ENCODE data around the gene PGBD4.

PGBD4 gene

DNA sequence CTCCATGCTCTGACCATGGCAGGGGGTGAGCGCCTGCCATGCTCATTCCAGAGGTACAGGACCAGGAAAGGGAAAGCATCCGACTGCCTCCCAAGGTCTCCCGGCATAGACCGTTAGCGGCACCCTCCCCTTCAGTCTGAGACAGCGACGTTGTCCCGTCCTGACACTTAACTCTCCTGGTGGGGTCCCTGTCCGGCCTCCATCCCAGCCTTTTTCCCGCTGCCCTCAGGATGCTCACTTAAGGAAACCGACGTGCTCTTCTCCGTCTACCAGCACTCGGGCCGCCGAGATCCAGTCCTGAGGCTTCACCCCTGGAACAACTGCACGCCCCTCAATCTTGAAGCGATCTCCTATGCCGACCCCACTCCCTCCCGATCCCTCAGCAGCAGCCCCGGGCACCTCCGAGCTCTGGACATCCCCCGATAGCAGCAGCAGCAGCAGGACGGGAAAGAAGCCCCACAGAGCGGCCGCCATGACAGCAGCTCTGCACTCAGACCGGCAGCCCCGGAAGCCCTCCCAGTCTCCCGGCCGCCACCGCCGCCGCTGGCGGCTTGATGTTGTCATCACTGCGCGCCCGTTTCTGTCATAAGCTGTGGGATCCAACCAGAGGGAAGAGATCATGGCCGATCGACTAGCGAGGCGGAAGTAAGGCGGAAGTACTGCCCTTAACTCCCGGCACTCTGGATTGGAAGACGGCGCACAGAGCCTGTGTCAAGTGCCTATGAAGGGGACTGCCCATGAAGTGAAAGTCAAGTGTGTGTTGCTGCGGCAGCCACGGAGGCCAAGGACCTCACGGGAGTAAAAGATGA is at the start of gene PGBD4, which contains the start of gene EMC7:
TSS of gene PGBD4 (plus strand) at position 718 of the 809 bp plus-strand sequence. CDS start 449 bp downstream, outside the sequence.
TSS of gene EMC7 (minus strand) at position 497 of the 809 bp plus-strand sequence. CDS start at position 474, 23 bp downstream.
- DNase-seq (ENCODE audit: low read depth, low spot score), result peak; percentile 100

DNA sequence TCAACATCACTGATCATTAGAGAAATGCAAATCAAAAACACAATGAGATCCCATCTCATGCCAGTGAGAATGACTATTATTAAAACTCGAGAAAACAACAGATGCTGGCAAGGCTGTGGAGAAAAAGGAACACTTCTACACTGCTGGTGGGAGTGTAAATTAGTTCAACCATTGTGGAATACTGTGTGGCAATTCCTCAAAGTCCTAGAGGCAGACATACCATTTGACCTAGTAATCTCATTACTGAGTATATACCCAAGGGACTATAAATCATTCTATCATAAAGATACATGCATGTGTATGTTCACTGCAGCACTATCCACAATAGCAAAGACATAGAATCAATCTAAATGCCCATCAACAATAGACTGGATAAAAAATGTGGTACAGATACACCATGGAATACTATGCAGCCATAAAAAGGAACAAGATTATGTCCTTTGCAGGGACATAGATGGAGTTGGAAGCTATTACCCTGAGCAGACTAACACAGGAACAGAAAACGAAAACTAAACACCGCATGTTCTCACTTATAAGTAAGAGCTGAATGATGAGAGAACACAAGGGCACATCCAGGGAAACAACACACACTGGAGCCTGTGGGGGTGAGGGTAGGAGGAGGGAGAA is 47.7 kb upstream of the PGBD4 start:
- no peak for DNase-seq (ENCODE audit: low read depth, low spot score)

DNA sequence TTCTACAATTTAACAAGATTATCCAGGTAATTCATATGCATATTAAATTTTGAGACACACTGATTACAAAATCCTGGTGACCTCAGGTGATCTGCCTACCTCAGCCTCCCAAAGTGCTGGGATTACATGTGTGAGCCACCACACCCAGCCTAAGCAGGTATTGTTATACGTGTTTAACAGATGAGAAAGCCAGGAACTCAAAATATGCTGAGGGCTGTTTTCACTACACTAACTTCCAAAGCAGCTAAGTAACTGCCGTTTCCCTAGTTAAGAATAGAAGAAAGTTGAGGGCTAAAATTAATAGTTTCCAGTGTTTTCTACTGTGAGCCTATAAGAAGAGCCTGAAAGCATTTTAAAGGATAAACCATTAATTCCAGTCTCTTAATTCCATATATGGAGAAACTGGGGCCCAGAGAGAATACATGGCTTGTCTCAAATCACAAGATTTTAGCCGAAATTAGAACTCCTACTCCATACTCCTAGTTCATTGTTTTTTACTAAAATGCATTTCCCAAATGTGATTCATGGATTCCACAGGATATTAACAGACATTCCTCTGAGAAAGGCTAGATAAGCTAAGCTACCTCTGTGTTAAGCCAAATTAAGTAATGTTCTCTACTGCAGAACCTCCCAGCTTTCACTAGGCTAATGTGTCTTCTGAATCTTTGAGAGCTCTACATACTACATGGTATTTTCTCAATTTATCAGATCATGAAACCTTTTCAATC is 45.9 kb upstream of the PGBD4 start:
- DNase-seq (ENCODE audit: low read depth, low spot score), result peak; percentile 84

DNA sequence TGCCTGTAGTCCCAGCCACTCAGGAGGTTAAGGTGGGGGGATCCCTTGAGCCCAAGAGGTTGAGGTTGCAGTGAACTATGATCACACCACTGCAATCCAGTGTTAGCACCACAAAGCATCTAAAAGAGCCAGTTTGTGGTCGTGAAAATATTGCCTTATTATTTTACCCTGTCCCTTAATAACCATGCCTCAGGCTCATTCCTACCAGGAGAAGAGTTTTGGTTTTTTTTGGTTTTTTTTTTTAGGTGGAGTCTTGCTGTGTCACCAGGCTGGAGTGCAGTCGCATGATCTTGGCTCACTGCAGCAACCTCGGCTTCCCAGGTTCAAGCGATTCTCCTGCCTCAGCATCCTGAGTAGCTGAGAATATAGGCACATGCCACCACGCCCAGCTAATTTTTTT is 45.0 kb upstream of the PGBD4 start:
- peak; percentile 35 for DNase-seq (ENCODE audit: low read depth, low spot score)

DNA sequence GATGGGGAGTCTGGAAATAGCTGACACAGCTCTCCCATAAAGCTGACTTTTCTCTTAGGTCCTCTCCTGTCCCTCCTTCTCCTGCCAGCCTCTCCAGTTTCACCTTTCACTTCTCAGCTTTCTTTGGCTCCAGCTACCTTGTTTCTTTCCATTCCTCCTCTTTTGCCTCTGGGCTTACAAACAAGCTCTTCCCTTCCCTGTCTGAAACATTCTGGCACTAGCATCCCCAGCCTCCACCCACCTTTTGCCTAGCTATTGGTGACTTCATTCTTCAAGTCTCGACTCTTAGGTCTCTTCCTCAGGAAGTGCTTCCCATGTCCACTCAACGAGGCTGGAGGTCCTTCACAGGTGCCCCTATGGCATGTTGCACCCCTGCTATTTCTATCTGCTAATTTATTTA is 42.4 kb upstream of the PGBD4 start:
- DNase-seq (ENCODE audit: low read depth, low spot score), result no peak

DNA sequence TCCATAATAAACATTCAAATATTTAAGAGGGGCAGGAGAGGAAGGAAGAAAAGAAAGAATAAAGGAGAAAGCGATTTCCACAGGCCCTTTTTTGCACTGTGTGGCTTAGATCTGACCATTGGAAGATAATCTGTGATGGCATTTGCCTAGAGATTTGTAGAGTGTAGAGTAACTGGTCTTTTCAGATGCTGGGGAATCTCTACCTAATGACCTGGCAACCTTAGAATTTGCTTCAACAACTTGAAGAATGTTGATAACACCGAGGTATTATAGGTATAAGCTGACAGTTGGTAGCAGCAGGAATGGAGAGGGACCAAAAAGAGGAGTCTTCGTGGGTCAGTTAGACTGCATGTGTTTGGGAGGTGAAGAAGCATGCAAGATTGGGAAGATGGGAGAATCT is 41.9 kb upstream of the PGBD4 start:
- no peak for DNase-seq (ENCODE audit: low read depth, low spot score)

DNA sequence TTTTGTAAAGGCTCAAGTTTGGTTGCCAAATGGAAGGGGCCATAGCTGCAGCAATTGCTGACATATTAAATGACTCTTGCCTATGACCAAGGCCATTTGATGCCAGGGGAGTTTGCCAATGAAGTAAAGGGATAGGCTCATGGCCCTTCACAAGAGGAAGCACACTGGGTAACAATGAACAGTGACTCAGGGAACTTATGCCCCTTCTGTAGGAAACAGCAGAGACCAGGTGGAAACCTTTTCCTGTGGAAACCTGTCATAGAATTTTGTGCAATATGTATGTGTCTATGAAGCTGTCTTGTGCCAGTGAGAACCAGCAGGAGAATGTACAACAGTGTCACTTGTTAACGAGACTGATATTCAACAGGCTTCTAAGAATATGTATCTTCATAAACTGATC is 37.4 kb upstream of the PGBD4 start:
- DNase-seq (ENCODE audit: low read depth, low spot score), result no peak

DNA sequence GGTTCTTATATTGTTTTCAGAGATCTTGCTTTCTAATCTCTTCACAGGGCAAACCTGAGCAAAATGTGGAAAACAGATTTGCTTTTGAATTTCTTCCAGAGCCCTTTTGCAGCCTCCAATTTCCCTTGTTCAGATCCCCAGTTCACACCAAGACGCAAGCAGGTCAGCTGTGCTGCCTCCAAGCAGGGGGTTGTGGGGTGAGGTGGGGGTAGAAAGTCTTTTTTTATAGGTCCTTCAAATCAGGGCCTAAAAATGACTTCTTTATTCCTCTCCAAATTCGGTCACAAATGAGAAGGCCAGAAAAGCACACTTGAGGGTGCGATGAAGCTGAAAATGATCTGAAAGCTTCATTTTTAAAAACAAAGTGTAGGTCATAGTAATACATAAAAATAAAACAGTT is 36.6 kb upstream of the PGBD4 start:
- no peak for DNase-seq (ENCODE audit: low read depth, low spot score)

DNA sequence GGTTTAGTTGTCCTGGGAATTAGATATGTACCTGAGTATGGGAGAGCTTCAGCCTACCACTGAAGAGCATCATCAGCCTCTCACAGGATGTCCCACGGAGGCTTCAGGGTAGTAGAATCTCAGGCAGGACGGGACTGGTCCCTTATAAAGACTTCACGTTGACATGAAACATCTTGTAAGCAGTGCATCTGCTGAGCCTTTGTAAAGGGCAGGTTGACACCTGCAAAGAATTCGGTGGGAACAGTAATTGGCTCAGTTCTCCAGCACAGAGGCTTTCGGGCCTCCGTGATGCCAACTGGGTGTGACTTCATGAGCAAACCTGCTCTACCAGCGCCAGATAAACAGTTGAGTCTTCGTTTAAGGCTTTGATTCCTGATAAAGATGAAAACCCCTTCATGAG is 35.9 kb upstream of the PGBD4 start:
- no peak for DNase-seq (ENCODE audit: low read depth, low spot score)

DNA sequence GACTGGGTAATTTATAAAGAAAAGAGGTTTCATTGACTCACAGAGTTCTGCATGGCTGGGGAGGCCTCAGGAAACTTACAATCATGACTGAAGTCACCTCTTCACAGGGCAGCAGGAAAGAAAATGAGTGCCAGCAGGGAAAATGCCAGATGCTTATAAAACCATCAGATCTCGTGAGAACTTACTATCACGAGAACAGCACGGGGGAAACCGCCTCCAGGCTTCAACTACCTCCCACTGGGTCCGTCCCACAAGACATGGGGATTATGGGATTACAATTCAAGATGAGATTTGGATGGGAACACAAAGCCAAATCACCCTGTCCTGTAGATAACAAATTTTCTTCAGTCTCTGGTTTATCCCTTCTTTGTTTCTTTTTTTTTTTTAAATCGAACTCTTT is 31.9 kb upstream of the PGBD4 start:
- DNase-seq (ENCODE audit: low read depth, low spot score), result no peak

DNA sequence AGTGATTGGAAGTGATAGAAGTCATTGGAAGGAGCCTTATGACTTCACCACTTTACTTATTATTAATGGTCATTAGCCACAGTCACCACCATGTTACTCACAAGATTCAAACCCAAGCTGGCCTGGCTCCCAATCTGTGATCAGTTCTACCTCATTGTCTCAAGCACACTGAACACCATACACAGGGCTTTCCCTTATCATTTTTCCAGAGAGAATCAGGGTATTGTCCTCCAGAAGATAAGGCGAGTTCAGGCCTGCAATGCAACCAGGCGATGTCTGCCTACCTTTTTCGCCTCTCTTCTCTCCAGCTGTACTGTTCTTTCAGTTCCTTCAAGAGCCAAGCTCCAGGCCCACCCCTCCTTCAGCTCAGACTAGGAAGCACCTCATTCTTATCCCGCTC is 25.1 kb upstream of the PGBD4 start:
- no peak for DNase-seq (ENCODE audit: low read depth, low spot score)

DNA sequence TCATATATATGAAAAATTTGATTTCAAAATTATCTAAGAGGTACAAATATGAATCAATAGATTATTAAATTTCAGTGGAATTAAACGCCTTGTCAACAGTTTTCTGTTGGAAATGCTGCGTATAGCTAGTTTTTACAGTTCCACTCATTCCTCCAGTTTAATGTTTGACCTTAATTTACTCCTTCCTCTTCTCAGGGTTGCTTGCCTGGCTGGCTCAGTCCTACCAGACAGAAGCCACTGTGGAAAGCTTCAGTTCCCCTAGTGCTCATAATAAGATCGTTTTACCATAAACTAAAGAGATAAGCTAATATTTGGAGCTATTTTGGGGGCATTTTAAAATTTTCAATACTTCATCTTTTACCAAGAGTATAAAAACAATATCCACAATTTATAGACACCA is 23.0 kb upstream of the PGBD4 start:
- DNase-seq (ENCODE audit: low read depth, low spot score), result no peak

DNA sequence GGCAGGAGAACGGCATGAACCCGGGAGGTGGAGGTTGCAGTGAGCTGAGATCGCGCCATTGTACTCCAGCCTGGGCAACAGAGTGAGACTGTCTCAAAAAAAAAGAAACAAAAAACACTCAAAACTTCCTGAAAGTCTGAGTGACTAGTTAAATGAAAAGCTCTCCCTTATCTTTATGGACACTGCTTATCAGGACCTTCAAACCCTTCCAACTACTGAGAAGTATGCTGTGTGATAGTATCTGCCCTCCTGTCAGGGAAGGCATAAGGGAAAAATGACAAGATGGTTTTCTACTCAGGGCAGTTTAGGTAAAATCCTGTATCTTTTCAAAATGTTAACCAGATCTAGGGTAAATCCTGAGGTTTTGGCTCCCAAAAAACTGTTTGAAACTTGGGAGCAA is 22.0 kb upstream of the PGBD4 start:
- DNase-seq (ENCODE audit: low read depth, low spot score), result no peak

DNA sequence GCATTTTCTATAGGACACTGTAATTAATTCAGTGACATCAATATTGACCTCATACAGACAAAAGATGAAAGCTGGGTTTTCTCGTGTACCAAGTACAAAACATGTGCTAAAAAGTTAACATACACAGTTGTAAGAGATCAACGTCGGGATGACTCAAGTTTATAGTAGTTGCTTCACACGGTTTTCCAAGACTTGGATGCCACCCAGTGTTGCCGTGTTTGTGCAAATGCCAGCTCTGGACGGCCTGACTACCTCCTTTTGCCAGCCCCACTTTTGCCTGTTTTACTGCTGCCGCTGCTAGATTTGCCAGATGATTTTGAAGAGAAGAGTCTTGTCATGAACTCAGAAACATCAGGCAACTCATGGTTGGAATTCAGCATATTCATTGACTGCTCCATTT is 17.8 kb upstream of the PGBD4 start:
- peak; percentile 35 for DNase-seq (ENCODE audit: low read depth, low spot score)

DNA sequence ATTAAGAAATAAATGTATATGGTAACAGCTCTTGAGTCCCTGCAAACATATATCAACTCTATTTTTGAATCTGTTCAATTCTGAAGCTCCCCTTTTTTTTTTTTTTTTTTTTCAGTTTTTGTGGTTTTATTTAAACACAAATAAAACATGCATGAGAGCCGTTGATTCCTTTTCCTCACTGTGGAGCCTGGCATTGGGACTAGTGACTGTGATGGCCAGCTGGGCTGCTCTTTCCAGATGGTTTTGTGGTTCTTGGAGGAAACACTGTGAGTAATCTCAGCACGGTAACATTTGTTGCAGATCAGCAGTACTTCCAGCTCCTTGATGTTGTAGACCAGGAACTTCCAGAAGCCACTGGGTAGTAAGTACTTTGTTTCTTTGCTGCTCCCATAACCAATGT is 16.1 kb upstream of the PGBD4 start:
- peak; percentile 8 for DNase-seq (ENCODE audit: low read depth, low spot score)

DNA sequence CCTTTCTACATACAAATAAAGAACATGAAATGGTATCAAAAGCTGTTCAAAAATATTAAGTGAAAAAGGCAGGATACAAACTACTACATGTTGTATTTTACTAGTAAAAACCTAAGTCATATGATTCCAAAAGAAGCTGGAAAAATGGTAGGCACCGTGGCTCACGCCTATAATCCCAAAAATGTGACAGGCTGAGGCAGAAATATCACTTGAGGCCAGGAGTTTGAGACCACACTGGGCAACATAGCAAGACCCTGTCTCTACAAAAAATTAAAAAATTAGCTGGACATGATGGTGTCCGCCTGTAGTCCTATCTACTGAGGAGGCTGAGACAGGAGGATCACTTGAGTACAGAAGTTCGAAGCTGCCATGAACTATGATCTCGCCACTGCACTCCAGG is 2.0 kb upstream of the PGBD4 start:
- DNase-seq (ENCODE audit: low read depth, low spot score), result no peak

DNA sequence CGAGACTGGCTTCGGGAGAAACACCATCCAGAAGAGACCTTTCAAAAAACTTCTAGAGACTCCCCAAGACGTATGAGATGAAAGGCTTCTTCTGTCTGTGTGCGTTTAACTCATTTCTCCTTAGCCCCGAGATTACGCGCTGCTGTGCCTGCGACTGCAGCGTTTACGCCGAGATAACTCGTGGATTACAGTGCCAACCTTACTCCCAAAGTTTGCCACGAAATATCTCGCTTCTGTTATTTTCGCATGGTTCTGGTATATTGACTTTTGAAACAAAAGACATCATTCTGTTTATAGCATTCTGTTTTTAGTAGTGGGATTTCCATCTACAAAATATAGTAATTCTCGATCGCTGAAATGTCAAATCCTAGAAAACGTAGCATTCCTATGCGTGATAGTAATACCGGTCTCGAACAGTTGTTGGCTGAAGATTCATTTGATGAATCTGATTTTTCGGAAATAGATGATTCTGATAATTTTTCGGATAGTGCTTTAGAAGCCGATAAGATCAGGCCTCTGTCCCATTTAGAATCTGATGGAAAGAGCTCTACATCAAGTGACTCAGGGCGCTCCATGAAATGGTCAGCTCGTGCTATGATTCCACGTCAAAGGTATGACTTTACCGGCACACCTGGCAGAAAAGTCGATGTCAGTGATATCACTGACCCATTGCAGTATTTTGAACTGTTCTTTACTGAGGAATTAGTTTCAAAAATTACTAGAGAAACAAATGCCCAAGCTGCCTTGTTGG is 467 bp downstream of the PGBD4 start:
- no peak for DNase-seq (ENCODE audit: low read depth, low spot score)

DNA sequence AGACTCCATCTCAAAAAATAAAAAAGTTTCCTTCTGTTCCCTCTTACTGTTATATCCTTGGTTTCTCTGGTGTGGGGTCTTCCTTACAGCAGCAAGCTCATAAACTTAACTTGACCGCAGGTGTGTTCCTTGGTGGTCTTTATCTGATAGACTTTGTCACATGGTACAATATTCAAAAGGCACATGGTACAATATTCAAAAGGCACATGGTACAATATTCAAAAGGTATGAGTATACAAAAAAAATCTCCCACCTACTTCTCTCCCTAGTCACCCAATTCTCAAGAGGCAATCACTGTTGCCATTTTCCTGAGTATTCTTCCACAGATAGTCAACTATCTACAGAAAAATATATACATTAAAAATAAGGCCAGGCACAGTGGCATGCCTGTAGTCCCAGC is 4.5 kb downstream of the PGBD4 start:
- no peak for DNase-seq (ENCODE audit: low read depth, low spot score)

DNA sequence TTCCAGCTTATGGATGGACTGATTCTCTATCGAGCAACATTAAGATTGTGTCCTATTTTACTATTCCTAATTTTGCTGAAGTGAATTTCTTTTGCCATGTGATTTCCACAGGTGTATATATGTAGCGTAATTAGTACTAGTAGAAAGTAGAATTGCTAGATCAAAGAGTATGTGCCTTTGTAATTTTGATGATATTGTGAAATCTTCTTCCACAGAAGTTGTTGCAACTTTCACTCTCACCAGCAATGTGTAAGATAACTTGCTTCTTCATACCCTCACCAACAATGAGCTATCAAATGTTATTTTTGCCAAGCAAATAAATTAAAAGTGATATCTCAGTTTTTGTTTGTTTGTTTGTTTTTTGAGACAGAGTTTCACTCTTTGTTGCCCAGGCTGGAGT is 5.4 kb downstream of the PGBD4 start:
- DNase-seq (ENCODE audit: low read depth, low spot score), result no peak

DNA sequence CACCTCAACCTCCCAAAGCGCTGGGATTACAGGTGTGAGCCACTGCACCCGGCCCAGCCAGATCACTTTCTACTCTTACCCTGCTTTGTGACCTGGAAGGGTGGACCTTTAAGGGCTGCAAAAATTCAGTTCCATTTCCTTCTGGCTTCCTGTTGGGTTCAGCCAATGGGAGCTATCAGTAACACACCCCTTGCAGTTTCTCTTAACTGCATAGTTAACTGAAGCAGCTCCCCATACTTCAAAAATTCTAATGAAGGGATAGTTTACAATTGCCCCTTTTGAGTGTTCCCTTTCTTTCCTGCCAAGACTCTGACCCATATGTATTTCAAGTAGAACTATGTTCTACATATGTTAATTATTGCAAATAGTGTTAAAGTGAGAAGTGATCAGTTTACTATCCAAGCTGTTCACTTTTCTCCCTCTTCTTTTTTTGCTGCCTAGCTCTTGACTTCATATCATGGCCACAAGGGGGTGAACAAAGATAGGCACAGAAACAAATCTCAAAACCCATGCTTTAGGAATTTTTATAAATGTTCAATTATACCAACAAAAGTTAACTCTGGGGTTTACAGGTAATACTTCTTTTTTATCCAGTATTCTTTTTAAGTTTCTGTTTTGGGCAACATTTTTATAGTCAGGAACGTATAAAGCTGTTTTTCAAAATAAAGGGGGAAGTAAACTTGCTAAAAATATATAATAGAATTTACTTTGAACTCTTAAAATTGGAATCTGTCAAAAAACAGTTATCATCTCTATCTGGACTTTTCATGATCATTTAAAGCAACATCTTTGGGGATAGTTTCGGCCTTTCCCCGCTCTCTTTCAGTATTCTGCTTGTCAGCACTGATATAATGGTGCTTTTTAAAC is 8.1 kb downstream of the PGBD4 start:
- DNase-seq (ENCODE audit: low read depth, low spot score), result peak; percentile 66

DNA sequence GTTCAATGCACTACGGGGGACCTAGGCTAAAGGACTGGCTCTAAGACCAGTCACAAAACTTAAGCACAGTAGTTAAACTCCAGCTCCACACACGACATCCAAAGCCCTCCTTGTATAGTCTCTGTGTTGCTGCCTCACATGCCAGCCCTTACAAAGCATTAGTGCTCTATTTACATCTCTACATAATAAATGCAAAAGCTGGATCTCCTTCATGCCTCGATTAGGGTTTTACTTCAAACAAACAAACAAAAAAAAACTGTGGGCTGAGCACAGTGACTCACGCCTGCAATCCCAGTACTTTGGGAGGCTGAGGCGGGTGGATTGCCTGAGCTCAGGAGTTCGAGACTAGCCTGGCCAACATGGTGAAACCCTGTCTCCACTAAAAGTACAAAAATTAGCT is 9.6 kb downstream of the PGBD4 start:
- DNase-seq (ENCODE audit: low read depth, low spot score), result no peak

Data from astrocyte of the hippocampus (primary cell).